Kidney capillary endothelial cell (primary cell): ENCODE data around the gene STK17A.
"Not testable (repeated sequence)": the region's sequence is repeated elsewhere in the genome, so short reads cannot be mapped to it uniquely, and the experiment has no call there.

ENCODE experiments used
- DNase-seq: peaks from one replicate; pipeline ENCODE4 v3.0.0-alpha.2; 2018; ENCODE audit warnings: low spot score

Gene STK17A

DNA sequence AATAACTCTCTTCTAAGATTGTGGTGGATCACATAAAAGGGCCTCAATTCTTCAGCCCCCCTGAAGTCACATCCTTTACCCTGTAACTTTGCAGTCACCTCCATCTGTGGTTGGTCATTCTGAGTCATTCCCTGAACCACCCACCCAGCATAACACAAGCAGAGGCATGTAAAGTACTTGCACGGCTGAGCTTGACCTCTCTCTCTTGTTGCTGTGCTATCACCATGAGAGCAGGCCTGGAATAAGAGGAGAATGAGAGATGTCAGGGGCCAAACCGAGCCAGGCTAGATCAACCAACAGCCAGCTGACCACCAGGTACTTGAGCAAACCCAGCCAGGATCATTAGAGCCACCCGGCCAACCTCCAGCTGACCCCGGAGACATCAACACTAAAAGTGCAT is 13.5 kb upstream of the STK17A start:
- DNase-seq = peak; percentile 31

DNA sequence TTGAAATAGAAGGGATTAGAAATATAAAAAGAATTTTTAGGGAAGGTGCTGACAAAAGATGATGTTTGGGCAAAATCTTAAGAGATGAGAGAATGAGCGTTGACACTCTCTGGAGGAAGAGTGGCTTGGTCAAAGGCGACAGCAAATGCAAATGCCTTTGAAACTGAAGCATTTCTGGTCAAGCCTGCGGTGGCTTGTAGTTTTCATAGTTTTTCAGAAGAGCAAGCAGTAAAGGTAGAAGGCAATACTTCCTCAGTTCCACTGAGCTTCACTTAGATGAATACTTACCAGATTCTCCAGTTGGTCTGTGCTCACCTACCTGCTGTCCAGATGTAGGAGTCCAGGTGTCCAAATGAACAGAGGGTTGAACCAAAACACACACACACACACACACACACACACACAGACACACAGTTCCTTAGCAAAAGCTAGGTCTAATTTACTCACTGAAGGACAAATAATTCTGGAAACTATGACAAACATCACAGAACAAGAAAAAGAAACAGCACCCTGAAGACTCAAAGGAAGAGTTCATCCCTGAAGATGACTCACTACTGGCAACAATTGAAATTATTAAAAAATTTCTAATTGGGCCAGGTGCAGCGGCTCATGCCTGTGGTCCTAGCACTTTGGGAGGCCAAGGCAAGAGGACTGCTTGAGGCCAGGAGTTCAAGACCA is 12.1 kb upstream of the STK17A start:
- no peak for DNase-seq

DNA sequence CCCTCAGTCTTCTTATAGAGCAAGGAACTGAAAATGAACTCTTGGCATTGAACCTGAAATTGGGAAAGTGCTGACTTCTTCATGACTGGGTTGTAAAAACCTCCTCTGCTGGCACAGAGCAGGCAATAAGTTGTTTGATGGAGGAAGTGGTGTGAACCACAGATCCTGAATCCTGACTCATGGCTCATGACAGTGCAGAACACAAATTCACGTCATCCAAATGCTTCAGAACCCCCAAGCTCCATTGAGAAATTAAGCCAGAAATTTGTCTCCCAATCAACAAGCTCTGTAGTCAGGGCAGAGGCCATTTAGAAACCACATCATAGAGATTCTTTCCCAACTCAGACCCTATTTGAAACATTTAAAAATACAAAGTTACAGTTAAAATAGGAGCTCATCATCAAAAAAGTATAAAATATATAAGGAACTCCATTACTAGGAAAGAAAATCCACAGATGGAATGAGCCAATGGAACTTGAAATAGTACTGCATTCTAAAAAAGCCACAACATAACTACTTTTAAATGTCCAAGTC is 10.3 kb upstream of the STK17A start:
- peak; percentile 93 for DNase-seq

DNA sequence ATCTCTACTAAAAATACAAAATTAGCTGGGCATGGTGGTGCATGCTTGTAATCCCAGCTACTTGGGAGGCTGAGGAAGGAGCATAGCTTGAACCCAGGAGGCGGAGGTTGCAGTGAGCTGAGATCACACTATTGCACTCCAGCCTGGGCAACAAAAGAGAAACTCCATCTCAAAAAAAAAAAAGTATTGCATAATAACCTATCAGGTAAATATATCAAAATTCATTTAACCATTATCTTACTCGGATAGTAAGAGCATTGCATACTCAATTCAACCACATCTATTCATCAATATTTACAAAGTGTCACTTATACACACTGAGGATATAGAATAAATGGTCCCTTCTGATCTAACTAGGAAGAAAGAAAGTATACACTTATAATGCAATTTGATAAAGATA is 9.1 kb upstream of the STK17A start:
- not testable (repeated sequence) for DNase-seq

DNA sequence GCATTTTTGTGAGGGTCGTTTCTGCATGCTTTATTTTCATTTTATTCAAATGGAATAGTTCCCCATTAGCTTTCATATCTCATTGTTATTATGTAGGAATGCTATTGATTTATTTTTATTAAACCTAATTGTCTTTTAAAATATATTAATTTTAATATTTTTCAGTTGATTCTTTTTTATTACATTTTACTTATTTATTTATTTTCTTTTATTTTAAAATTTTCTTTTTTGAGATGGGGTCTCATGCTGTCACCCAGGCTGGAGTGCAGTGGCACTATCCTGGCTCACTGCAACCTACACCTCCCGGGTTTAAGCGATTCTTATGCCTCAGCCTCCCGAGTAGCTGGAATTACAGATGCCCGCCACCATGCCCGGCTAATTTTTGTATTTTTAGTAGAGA is 7.4 kb upstream of the STK17A start:
- no peak for DNase-seq

DNA sequence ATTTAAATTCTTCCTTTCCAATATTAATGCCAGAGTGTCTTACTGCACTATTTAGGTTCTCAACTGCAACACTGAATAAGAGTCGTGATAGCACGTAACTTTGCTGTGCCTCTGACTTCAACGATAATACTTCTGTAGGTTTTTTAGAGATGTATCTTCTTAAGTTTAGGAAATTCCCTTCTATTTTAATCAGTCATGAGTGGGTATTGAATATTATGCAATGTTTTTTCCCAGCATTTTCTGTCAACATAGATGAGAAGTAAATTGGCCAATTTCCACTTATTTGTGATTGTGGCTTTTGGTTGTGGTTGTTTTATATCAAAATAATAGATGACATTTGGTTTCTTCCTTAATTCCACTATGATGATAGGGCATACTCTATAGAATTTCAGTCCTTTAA is 6.7 kb upstream of the STK17A start:
- DNase-seq = no peak

DNA sequence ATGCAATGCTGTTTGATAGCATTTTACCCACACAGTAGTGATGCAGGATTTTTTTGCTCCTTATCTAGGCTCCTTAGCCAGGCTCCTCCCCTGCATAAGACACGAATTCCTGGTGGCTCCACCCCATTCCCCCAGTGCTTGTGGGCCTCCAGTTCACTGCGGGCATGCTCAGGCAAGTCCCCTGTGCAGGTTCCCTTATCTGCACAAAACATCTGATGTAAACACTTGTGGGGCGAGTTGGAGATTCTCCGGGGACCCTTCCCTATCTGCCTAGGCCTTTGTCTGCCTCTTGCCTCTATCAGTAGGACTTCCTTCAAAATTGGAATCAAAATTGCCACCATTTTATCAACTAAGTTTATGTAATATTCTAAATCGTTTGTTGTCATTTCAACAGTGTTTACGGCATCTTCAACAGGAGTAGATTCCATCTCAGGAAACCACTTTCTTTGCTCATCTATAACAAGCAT is 5.4 kb upstream of the STK17A start:
- no peak for DNase-seq

DNA sequence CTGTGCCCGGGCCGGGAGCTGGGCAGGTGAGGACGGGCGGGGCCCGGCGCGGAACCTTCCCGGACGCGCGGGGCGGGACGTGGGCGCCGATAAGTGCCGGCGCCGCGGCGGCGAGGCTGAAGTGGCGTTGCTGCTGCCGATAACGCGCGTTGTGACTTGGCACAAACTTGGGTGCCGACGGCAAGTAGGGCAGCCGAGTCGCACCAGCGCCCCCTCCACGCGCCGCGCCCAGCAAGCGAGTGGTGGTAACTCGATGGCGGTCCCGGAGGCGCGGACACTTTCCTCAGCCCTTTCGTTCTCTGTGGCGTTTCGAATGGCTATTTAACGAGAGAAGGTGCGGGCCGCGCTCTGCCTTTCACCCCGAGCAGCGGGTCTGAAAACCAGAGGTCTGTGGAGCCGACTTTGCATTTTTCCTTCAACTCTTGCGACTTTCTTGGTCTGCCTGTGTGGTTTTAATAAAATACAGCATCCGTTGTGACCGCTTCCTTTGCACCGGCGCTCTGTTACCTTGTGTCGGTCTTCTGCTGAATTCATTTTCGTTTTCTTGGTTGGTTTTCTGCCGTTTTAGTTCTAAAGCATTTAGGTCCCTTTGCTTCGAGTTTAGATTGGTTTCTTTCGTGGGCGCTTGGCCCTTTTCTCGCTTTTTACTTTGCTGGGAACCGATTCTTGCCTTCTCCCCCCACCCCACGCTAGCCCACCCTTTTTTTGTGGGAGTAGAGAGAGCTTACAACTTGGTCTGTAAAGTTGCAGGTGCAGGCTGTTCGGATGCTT is 701 bp downstream of the STK17A start:
- DNase-seq = peak; percentile 40

DNA sequence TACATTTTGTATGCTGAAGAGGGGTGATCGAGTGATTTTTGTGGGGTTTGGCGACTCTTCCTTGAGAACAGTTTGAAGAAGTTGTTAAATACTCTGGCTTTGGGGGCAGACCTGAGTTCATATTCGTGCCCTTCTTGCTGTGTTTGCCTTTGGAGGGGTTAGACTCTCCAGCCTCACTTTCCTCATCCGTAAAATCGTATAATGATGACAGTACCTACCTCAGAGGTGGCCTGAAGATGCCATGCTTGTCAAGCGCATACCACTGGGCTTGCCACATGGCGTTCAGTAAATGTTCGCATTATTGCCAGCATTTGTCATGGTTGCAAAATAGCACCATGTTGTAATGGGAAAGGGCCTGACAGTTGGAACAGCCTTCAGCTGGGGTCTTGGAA is 1.3 kb downstream of the STK17A start:
- peak; percentile 36 for DNase-seq

DNA sequence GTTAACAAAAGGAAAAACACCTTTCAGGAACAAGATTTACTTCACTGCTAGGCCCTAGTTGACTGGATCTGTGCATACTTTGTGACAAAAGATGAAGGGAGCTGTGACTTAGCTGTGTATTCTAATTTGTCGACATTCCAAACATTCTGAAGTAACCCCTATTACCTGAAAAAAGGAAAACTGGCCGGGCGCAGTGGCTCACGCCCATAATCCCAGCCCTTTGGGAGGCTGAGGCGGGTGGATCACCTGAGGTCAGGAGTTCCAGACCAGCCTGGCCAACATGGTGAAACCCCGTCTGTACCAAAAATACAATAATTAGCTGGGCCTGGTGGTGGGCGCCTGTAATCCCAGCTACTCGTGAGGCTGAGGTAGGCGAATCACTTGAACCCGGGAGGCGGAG is 1.8 kb downstream of the STK17A start:
- DNase-seq = not testable (repeated sequence)

DNA sequence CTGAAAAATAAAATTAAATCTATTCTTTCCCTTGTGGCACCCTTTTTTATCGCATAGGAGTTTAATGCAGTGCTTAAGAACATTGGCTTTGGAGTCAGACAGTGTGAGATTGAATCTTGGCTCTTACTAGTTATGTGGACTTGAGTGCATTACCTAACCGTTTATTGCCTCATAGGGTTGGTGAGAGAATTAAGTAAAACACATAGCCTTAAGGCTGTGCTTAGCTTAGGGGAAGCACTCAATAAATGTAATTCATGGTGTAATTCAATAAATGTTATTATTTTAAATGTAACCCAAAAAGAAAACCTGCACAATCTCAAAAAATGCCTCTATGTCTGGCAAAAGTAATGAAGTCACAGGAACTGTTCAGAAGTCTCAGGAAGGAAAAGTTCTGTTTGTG is 2.7 kb downstream of the STK17A start:
- no peak for DNase-seq

DNA sequence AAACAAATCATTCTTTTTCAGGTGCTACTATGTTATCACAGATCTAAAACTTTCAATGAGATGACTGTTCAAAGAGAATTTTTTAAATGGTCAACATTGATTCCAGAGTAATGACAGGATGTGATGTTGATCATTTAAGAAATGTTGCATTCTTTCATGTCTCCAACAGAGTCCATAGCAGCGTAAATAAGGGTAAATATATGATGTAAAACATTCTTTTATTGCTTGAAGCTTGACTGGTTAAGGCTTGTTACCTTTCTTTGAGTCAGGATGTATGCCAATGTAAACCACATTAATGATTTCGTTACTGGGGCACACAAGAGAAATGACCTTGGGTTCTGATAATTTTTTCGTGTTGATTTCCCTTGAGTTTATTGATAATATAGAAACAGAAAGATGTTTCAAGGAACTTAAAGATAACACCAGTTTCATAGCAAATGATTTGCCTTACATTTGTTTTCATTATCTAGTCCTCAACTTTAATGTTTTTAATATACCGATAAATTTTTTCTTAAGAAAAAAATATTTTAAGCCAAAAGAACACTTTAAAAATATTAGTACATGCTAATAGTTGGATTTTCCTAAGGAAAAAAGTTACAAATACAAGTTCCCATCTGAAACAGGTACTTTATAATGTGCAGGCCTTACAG is 3.5 kb downstream of the STK17A start:
- DNase-seq = no peak

DNA sequence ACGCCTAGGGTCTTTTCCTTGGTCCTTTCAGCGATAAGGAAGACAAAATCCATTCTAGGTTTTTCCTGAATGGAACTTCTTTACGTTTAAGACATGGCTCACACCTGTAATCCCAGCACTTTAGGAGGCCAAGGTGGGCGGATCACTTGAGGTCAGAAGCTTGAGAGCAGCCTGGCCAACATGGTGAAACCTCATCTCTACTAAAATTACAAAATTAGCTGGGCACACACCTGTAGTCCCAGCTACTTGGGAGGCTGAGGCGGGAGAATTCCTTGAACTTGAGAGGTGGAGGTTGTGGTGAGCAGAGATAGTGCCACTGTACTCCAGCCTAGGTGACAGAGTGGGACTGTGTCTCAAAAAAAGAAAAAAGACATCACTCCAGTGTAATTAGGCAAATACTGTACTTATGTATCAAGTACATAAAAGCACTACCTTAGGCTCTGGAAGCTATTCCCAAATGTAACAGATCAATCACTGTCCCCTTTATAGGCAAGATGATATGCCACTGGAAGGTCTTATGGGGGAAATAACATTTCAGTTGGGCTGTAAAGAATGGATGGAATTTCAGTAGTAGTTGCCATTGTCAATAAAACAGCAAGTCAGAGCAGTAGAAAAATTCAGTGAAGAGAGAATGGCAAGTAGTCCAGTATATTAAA is 5.7 kb downstream of the STK17A start:
- no peak for DNase-seq

DNA sequence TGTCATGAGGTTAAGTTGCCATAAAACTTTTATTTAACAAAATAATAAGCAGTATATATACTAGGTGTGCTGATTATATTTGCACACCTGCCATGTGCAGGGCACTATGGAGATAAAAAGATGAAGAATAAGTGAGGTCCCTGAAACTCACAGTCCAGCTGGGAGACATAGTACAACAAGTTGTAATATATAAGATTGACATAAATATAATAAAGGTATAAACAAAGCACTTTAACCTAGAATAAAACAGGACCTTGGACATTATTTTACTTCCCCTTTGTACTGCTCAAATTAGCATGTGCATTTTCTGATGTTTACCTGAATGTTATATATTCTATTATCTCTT is 6.2 kb downstream of the STK17A start:
- DNase-seq = no peak

DNA sequence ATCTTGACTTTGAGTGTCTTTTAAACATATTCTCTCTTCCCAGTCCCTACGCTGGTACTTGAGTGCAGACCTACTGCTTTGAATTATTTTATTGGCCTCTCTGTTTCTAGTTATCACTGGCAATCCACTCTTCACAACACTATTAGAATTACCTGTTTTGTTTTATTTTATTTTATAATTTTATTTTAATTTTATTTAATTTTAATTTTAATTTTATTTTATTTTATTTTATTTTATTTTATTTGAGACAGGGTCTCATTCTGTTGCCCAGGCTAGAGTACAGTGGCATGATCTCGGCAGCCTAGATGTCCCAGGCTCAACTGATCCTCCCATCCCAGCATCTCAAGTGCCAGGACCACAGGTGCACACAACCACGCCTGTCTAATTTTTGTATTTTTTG is 6.8 kb downstream of the STK17A start:
- no peak for DNase-seq

DNA sequence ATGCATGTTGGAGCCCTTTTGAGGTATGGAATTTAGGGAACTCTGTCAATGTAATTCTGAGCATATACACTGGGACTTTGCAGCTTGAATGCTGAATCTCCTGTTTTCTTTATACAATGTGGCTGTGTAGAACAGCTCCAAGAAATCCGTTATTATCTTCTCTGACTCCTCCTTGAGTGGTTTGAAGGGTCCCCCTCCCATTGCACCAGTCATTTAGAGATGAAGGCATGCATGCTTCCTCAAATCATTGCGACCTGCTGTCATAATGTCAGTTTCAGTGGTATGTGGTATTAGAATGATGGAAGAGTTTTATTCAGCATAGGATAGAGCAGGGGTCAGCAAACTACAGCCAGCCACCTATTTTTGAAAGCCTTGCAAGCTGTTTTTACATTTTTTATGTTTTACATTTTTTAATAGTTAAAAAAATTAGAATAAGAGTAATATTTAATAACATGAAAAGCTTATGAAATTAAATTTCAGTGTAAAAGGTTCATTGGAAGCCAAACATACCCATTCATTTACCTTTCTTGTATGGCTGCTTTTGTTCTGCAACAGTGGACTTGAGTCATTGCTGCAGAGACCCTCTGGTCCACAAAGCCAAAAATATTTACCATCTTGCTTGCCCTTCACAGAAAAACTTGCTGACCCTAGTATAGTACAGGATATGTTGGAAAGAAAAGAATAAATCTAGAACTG is 8.1 kb downstream of the STK17A start:
- DNase-seq = no peak

DNA sequence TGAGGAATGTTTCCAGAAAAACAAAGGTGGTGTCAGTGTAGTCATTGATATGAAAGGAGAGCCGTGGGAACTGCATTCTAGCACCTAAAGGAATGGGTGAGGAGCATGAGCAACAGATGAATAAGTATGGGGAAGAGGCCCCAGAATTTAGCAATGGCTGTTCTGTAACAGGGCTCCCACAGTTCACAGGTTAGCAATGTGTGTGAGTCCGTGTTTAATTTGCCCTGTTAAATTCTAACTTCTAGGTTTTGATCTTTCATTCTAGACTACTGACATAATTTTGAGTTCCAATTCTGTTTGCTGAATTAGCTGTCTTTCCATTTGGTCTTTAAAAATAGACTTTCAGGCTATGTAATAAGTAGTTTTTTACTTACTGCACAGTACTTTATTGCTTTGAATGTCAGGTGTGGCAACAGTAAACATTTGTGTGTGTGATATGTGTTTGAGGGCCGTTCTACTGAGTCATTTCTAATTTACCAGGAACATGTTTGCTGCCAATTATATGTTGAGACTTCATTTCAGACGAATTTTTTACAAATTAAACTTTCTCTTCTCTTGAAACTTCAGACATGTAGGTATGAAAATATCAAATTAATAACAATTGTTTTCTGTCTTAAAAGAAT is 8.8 kb downstream of the STK17A start:
- DNase-seq = no peak

DNA sequence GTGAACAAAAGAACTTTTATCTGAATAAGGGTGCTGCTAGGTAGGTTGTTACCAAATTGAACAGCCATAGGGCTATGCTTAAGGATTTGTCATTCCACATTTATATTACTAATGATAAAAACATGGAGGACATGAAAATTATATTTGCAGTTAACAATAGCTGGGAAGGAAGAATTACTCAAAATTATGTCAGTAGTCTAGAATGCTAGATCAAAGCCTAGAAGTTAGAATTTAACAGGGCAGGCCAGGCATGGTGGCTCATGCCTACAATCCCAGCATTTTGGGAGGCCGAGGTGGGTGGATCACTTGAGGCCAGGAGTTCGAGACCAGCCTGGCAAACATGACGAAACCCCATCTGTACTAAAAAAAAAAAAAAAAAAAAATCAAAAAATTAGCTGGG is 9.4 kb downstream of the STK17A start:
- no peak for DNase-seq

DNA sequence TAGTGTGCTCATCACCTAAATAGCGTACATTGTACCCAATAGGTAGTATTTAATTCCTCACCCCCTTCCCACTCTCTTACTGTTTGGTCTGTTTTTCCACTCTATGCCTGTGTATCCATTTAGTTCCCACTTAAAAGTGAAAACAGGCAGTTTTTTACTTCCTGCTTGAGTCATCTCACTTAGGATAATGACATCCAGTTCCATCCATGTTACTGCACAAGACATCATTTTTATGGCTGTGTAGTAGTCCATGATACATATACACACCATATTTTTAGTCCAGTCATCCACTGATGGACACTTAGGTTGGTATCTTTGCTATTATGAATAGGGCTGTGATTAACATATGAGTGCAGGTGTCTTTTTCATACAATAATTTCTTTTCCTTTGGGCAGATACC is 10.1 kb downstream of the STK17A start:
- no peak for DNase-seq

DNA sequence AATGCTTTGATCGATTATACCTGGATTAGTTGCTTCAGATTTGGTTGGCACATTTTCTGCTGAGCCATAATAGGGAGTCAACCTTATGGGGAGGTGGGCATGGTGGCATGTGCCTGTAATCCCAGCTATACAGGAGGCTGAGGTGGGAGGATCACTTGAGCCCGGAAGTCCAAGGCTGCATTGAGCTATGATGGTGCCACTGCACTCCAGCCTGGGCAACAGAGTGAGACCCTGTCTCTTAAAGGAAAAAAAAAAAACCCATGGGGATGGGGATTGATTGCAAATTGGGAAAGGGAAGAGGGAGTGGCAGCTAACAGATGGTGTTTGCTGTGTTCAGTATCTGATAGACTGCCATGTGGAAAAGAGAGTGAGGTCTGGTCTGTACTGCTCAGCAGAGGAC is 11.1 kb downstream of the STK17A start:
- DNase-seq = no peak

DNA sequence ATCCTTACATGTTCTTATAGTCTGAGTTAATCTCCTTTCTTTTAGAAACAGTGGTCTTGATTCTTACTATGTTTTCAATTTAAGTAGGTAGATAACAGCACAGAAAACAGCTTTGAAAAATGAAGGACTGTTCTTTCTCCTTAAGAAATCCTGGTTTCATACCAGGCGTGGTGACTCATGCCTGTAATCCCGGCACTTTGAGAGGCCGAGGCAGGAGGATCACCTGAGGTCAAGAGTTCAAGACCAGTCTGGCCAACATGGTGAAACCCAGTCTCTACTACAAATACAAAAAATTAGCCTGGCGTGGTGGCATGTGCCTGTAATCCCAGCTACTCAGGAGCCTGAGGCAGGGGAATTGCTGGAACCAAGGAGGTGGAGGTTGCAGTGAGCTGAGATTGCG is 13.5 kb downstream of the STK17A start:
- not testable (repeated sequence) for DNase-seq

DNA sequence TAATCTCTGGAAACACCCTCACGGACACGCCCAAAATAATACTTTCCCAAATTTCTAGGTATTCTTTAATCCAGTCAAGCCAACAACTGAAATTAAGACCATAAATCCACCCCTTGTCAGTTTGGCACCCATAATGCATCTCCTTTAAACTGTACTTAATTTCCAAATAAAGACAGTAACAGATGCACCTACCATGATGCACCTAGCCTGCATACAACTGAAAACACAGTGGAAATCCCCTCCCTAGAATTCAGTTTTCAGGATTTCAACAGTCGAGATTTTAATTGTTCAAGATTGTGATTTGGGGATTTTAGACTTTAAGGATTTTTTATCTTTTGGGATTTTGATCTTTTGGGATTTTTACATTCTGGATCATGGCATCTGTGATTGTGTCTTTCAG is 17.1 kb downstream of the STK17A start:
- DNase-seq = no peak
